Activated T-cell treated with anti-CD3 and anti-CD28 coated beads, Interleukin-2, amount 50 U/mL, for 72 hours (primary cell): ENCODE data around the gene POLR3K. TPM values are rescaled to one million over a fixed set of nuclear protein-coding genes. Genes with fewer than 3 reads are reported as not detected.
"Not testable (repeated sequence)": the region's sequence is repeated elsewhere in the genome, so short reads cannot be mapped to it uniquely, and the experiment has no call there.

Experiments used
- ATAC-seq, 2 donors: fragments of 150-1000 bp; cut with Tn5 transposase; replicated peaks in 1 of 2; 2 replicates each; pipeline ENCODE4 v1.10.0; 2021; ENCODE audit warnings: moderate library complexity in 2 of 2, mild to moderate bottlenecking in 1 of 2
- DNase-seq, 2 donors: peaks; one replicate each; pipeline ENCODE4 v3.0.0; 2021 to 2022; ENCODE audit warnings: mixed read lengths in 1 of 2
- H3K27ac Mint-ChIP-seq: one replicate; pipeline ENCODE4 v1.8.0; 2022; ENCODE audit warnings: mild to moderate bottlenecking, moderate library complexity, mixed read lengths
- H3K27me3 Mint-ChIP-seq: one replicate; pipeline ENCODE4 v1.8.0; 2022; ENCODE audit warnings: low read depth, mixed read lengths
- H3K36me3 Mint-ChIP-seq, 2 donors: one replicate each; pipeline ENCODE4 v1.8.0; 2022; ENCODE audit warnings: mixed read lengths in 2 of 2, mild to moderate bottlenecking in 1 of 2; ENCODE audit not compliant: insufficient read depth in 2 of 2
- H3K4me1 Mint-ChIP-seq: one replicate; pipeline ENCODE4 v1.8.0; 2022; ENCODE audit warnings: low read depth, mixed read lengths
- H3K4me3 Mint-ChIP-seq, 2 donors: one replicate each; pipeline ENCODE4 v1.8.0; 2022; ENCODE audit warnings: mild to moderate bottlenecking in 2 of 2, mixed read lengths in 2 of 2, moderate library complexity in 2 of 2
- H3K9me3 Mint-ChIP-seq, 2 donors: one replicate each; pipeline ENCODE4 v1.8.0; 2022; ENCODE audit warnings: mixed read lengths in 2 of 2
- total RNA-seq, 2 donors: library from RNA; stranded (reverse); gene quantifications; one replicate each; pipeline ENCODE4 v1.2.3, GENCODE V29; 2022

Gene POLR3K
- total RNA-seq, 2 donors from 2014 or later: 35.3 to 42.2 TPM

GRCh38 chr16:20886-21285 lies 32.5 kb downstream of the POLR3K start:
- DNase-seq, H3K9me3 Mint-ChIP-seq, H3K27me3 Mint-ChIP-seq, H3K36me3 Mint-ChIP-seq, ATAC-seq, H3K4me1 Mint-ChIP-seq, H3K4me3 Mint-ChIP-seq, H3K27ac Mint-ChIP-seq: not testable (repeated sequence)

GRCh38 chr16:17062-17765 lies 36.2 kb downstream of the POLR3K start:
- DNase-seq, ATAC-seq, H3K4me3 Mint-ChIP-seq, H3K9me3 Mint-ChIP-seq, H3K27me3 Mint-ChIP-seq, H3K36me3 Mint-ChIP-seq, H3K4me1 Mint-ChIP-seq, H3K27ac Mint-ChIP-seq: not testable (repeated sequence)

GRCh38 chr16:10772-11171 lies 42.6 kb downstream of the POLR3K start:
- H3K27ac Mint-ChIP-seq, H3K4me3 Mint-ChIP-seq, H3K4me1 Mint-ChIP-seq, H3K36me3 Mint-ChIP-seq, H3K27me3 Mint-ChIP-seq, H3K9me3 Mint-ChIP-seq: not testable (repeated sequence)
- ATAC-seq: peak in 1 of 2 donors; percentile 66
- DNase-seq: peak; percentile 89 to 96

- Mint-ChIP-seq H3K36me3 (no peaks in the 10 kb centered on the region), H3K4me1 (no peaks in the 10 kb centered on the region), H3K9me3 (no peaks in the 10 kb centered on the region), H3K27me3 (no peaks in the 10 kb centered on the region), H3K4me3 (peak overlapping the region in 1 of 2 donors; percentile 65), H3K27ac (no peak overlapping the region)
- DNase-seq: no peak
- ATAC-seq: peak; percentile 78 to 96
Observed at GRCh38 chr16:9903-10665, 43.3 kb downstream of the POLR3K start.

Other genes starting within 250 kb of the POLR3K start
- gene SNRNP25, start 220 bp upstream of the POLR3K start, total RNA-seq: 10 to 100 TPM; 28.9 to 44.1 TPM
- under 1 TPM; 0.31 to 0.53 TPM for gene RHBDF1, start 19.0 kb upstream of the POLR3K start, total RNA-seq
- 10 to 100 TPM; 49.6 to 50.5 TPM for gene MPG, start 24.6 kb upstream of the POLR3K start, total RNA-seq
- gene NPRL3, start 85.1 kb upstream of the POLR3K start, total RNA-seq: 10 to 100 TPM; 34.2 to 44.7 TPM
- not detected for gene HBZ, start 99.0 kb upstream of the POLR3K start, total RNA-seq
- gene HBM, start 112.4 kb upstream of the POLR3K start, total RNA-seq: not detected
- gene HBA2, start 119.3 kb upstream of the POLR3K start, total RNA-seq: not detected
- gene HBA1, start 123.1 kb upstream of the POLR3K start, total RNA-seq: 1 to 10 TPM in 1 of 2 donors, not detected in 1; 1.1 TPM
- not detected for gene HBQ1, start 126.9 kb upstream of the POLR3K start, total RNA-seq
- 10 to 100 TPM; 56.4 to 69.7 TPM for gene LUC7L, start 175.8 kb upstream of the POLR3K start, total RNA-seq
- gene FAM234A, start 181.2 kb upstream of the POLR3K start, total RNA-seq: 10 to 100 TPM; 20.9 to 26.6 TPM
- under 1 TPM; 0.19 to 0.67 TPM for gene RGS11, start 222.3 kb upstream of the POLR3K start, total RNA-seq
- gene ARHGDIG, start 227.0 kb upstream of the POLR3K start, total RNA-seq: under 1 TPM; 0.48 to 0.97 TPM
- under 1 TPM in 1 of 2 donors, not detected in 1; 0.42 TPM for gene PDIA2, start 229.6 kb upstream of the POLR3K start, total RNA-seq